GM23338 (cell line): Measurements from ENCODE around the gene BAD. TPM values are rescaled to one million over a fixed set of nuclear protein-coding genes. Genes with fewer than 3 reads are reported as not detected.
A peak's percentile ranks its signal among the peaks of the same experiment; 100 is the strongest.

ENCODE experiments used
- ATAC-seq: fragments of 200-7000 bp; cut with Tn5 transposase; 3 replicates; pipeline ENCODE4 v1.9.1; 2020
- DNase-seq: peaks from one replicate; pipeline ENCODE4 v3.0.0-alpha.2; 2015; ENCODE audit warnings: low spot score
- H2AFZ ChIP-seq: fragments of 200-600 bp; sonication (generic); 2 replicates; pipeline ENCODE4 v1.8.0; 2016; ENCODE audit warnings: antibody characterized with exemption, mild to moderate bottlenecking, moderate library complexity
- H3F3A ChIP-seq: fragments of 200-600 bp; sonication (generic); replicated peaks from 2 replicates; pipeline ENCODE4 v1.8.0; 2017; ENCODE audit warnings: antibody characterized with exemption, mixed run types, low read depth
- H3K27ac ChIP-seq: fragments of 200-600 bp; sonication (generic); 2 replicates; pipeline ENCODE4 v1.6.1; 2016; ENCODE audit warnings: low read depth
- H3K27me3 ChIP-seq: fragments of 200-600 bp; sonication (generic); 2 replicates; pipeline ENCODE4 v1.8.0; 2016; ENCODE audit warnings: mild to moderate bottlenecking, mixed run types, moderate library complexity; ENCODE audit not compliant: insufficient read depth
- H3K36me3 ChIP-seq: fragments of 200-600 bp; sonication (generic); 2 replicates; pipeline ENCODE4 v1.8.0; 2016; ENCODE audit warnings: mild to moderate bottlenecking; ENCODE audit not compliant: insufficient read depth
- H3K4me1 ChIP-seq: fragments of 200-600 bp; sonication (generic); 2 replicates; pipeline ENCODE4 v1.8.0; 2016; ENCODE audit warnings: mild to moderate bottlenecking, moderate library complexity; ENCODE audit not compliant: insufficient read depth
- H3K4me2 ChIP-seq: fragments of 200-600 bp; sonication (generic); 2 replicates; pipeline ENCODE4 v1.7.1; 2017; ENCODE audit warnings: mixed run types
- H3K4me3 ChIP-seq: fragments of 200-600 bp; sonication (generic); 2 replicates; pipeline ENCODE4 v1.6.1; 2016; ENCODE audit warnings: mixed run types
- H3K79me2 ChIP-seq: fragments of 200-600 bp; sonication (generic); replicated peaks from 2 replicates; pipeline ENCODE4 v1.8.0; 2017; ENCODE audit warnings: mild to moderate bottlenecking; ENCODE audit not compliant: insufficient read depth
- H3K9me2 ChIP-seq: fragments of 200-600 bp; sonication (generic); 2 replicates; pipeline ENCODE4 v1.8.0; 2017; ENCODE audit not compliant: insufficient read depth
- H4K20me1 ChIP-seq: fragments of 200-600 bp; sonication (generic); replicated peaks from 2 replicates; pipeline ENCODE4 v1.8.0; 2017; ENCODE audit warnings: mild to moderate bottlenecking; ENCODE audit not compliant: insufficient read depth
- H3K27ac Mint-ChIP-seq: 2 replicates; pipeline ENCODE4 v1.8.0; 2020; ENCODE audit warnings: inconsistent platforms, mild to moderate bottlenecking, moderate library complexity, mixed read lengths
- H3K27me3 Mint-ChIP-seq: 3 replicates; pipeline ENCODE4 v1.8.0; 2022; ENCODE audit warnings: low read depth, mild to moderate bottlenecking, moderate library complexity, mixed read lengths, inconsistent platforms; ENCODE audit not compliant: insufficient read depth, poor library complexity
- H3K36me3 Mint-ChIP-seq: 3 replicates; pipeline ENCODE4 v1.8.0; 2021; ENCODE audit warnings: low read depth, mild to moderate bottlenecking, inconsistent platforms, moderate library complexity, mixed read lengths
- H3K4me1 Mint-ChIP-seq: 3 replicates; pipeline ENCODE4 v1.8.0; 2020; ENCODE audit warnings: mild to moderate bottlenecking, inconsistent platforms, mixed read lengths
- H3K4me3 Mint-ChIP-seq: 3 replicates; pipeline ENCODE4 v1.8.0; 2021; ENCODE audit warnings: moderate library complexity, mild to moderate bottlenecking, inconsistent platforms, mixed read lengths
- H3K9me3 Mint-ChIP-seq: 3 replicates; pipeline ENCODE4 v1.8.0; 2020; ENCODE audit warnings: moderate library complexity, mild to moderate bottlenecking, inconsistent platforms, mixed read lengths
- CREB1 ChIP-seq: fragments of 250-450 bp; sonication (Bioruptor Pico); IDR thresholded peaks from 2 replicates; pipeline ENCODE4 v1.5.0; 2020; ENCODE audit warnings: low read depth, mild to moderate bottlenecking, moderate library complexity
- EZH2 ChIP-seq: fragments of 200-600 bp; sonication (generic); IDR thresholded peaks from one replicate; pipeline ENCODE4 v1.8.0; 2017; ENCODE audit warnings: antibody characterized with exemption, mild to moderate bottlenecking, low read depth; ENCODE audit not compliant: unreplicated experiment
- POLR2AphosphoS5 ChIP-seq: IDR thresholded peaks from 2 replicates; pipeline ENCODE4 v1.6.1; 2016; ENCODE audit warnings: antibody characterized with exemption, low read depth
- REST ChIP-seq: IDR thresholded peaks from one replicate; pipeline ENCODE4 v1.6.1; 2018; ENCODE audit warnings: antibody characterized with exemption; ENCODE audit not compliant: unreplicated experiment
- polyA plus RNA-seq: library from polyadenylated mRNA; unstranded; fragments of >200 nt; fragmentation: Nextera tagmentation; extraction: Ambion mirVana; gene quantifications from 2 replicates; pipeline ENCODE4 v1.2.1, GENCODE V29; 2016
- total RNA-seq: library from RNA; depleted of rRNA; stranded (reverse); fragments of >200 nt; shearing (Covaris generic); gene quantifications from 2 replicates; pipeline ENCODE4 v1.2.3, GENCODE V29; 2014
- TF ChIP-seq, protein P1 (sequence below): fragments of 250-450 bp; sonication (Bioruptor Pico); IDR thresholded peaks from 2 replicates; pipeline ENCODE4 v1.5.0; 2020; ENCODE audit warnings: mild to moderate bottlenecking, moderate library complexity

Gene BAD
- total and polyA plus RNA-seq, 2 experiments from 2014 or later: 46.3 to 46.4 TPM

GRCh38 chr11:64229090-64229743 lies 55.2 kb downstream of the BAD start (continued):
- TF ChIP-seq POLR2AphosphoS5: no peak

- Mint-ChIP-seq H3K9me3 (no peaks in the 10 kb centered on the region), H3K4me3 (peak overlapping the region; percentile 89), H3K27ac (no peak overlapping the region), H3K4me1 (peaks cover 22% of the 10 kb centered on the region), H3K36me3 (peaks cover 3% of the 10 kb centered on the region; the same call in 1 of the 3 replicates), H3K27me3 (peaks cover 11% of the 10 kb centered on the region)
- no peak for ATAC-seq
- H3K4me1 ChIP-seq: peaks cover 12% of the 10 kb centered on the region; the same call in 1 of the 2 replicates
- no peaks in the 10 kb centered on the region; the same call in 1 of the 2 replicates for H3K79me2 ChIP-seq
- no peak overlapping the region for H3K27ac ChIP-seq
- H3K9me2 ChIP-seq: no peaks in the 10 kb centered on the region
- peak overlapping the region; percentile 97; the same call in 1 of the 2 replicates for H3K4me2 ChIP-seq
- H3K36me3 ChIP-seq: no peaks in the 10 kb centered on the region; the same call in 1 of the 2 replicates
- DNase-seq: no peak
- H2AFZ ChIP-seq: no peak overlapping the region
- H3F3A ChIP-seq: 0 out of 2 replicates have a peak, but pooled peaks cover 5% of the 10 kb centered on the region
- H3K27me3 ChIP-seq: peaks cover 10% of the 10 kb centered on the region; the same call in 1 of the 2 replicates
- H4K20me1 ChIP-seq: no peaks in the 10 kb centered on the region
- peak overlapping the region; percentile 98; the same call in 1 of the 2 replicates for H3K4me3 ChIP-seq
- no peak for TF ChIP-seq POLR2AphosphoS5
- no peak for TF ChIP-seq EZH2
- TF ChIP-seq CREB1: no peak
- TF ChIP-seq REST: no peak
- TF ChIP-seq, protein P1, sequence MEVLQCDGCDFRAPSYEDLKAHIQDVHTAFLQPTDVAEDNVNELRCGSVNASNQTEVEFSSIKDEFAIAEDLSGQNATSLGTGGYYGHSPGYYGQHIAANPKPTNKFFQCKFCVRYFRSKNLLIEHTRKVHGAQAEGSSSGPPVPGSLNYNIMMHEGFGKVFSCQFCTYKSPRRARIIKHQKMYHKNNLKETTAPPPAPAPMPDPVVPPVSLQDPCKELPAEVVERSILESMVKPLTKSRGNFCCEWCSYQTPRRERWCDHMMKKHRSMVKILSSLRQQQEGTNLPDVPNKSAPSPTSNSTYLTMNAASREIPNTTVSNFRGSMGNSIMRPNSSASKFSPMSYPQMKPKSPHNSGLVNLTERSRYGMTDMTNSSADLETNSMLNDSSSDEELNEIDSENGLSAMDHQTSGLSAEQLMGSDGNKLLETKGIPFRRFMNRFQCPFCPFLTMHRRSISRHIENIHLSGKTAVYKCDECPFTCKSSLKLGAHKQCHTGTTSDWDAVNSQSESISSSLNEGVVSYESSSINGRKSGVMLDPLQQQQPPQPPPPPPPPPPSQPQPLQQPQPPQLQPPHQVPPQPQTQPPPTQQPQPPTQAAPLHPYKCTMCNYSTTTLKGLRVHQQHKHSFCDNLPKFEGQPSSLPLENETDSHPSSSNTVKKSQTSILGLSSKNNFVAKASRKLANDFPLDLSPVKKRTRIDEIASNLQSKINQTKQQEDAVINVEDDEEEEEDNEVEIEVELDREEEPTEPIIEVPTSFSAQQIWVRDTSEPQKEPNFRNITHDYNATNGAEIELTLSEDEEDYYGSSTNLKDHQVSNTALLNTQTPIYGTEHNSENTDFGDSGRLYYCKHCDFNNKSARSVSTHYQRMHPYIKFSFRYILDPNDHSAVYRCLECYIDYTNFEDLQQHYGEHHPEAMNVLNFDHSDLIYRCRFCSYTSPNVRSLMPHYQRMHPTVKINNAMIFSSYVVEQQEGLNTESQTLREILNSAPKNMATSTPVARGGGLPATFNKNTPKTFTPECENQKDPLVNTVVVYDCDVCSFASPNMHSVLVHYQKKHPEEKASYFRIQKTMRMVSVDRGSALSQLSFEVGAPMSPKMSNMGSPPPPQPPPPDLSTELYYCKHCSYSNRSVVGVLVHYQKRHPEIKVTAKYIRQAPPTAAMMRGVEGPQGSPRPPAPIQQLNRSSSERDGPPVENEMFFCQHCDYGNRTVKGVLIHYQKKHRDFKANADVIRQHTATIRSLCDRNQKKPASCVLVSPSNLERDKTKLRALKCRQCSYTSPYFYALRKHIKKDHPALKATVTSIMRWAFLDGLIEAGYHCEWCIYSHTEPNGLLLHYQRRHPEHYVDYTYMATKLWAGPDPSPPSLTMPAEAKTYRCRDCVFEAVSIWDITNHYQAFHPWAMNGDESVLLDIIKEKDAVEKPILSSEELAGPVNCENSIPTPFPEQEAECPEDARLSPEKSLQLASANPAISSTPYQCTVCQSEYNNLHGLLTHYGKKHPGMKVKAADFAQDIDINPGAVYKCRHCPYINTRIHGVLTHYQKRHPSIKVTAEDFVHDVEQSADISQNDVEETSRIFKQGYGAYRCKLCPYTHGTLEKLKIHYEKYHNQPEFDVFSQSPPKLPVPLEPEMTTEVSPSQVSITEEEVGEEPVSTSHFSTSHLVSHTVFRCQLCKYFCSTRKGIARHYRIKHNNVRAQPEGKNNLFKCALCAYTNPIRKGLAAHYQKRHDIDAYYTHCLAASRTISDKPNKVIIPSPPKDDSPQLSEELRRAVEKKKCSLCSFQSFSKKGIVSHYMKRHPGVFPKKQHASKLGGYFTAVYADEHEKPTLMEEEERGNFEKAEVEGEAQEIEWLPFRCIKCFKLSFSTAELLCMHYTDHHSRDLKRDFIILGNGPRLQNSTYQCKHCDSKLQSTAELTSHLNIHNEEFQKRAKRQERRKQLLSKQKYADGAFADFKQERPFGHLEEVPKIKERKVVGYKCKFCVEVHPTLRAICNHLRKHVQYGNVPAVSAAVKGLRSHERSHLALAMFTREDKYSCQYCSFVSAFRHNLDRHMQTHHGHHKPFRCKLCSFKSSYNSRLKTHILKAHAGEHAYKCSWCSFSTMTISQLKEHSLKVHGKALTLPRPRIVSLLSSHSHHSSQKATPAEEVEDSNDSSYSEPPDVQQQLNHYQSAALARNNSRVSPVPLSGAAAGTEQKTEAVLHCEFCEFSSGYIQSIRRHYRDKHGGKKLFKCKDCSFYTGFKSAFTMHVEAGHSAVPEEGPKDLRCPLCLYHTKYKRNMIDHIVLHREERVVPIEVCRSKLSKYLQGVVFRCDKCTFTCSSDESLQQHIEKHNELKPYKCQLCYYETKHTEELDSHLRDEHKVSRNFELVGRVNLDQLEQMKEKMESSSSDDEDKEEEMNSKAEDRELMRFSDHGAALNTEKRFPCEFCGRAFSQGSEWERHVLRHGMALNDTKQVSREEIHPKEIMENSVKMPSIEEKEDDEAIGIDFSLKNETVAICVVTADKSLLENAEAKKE: no peak
Measured at GRCh38 chr11:64227405-64227956, 57.0 kb downstream of the BAD start.
